ENCODE results near the gene SEMA6C.
"Not testable (repeated sequence)": the region's sequence is repeated elsewhere in the genome, so short reads cannot be mapped to it uniquely, and the experiment has no call there.

The SEMA6C gene

DNA sequence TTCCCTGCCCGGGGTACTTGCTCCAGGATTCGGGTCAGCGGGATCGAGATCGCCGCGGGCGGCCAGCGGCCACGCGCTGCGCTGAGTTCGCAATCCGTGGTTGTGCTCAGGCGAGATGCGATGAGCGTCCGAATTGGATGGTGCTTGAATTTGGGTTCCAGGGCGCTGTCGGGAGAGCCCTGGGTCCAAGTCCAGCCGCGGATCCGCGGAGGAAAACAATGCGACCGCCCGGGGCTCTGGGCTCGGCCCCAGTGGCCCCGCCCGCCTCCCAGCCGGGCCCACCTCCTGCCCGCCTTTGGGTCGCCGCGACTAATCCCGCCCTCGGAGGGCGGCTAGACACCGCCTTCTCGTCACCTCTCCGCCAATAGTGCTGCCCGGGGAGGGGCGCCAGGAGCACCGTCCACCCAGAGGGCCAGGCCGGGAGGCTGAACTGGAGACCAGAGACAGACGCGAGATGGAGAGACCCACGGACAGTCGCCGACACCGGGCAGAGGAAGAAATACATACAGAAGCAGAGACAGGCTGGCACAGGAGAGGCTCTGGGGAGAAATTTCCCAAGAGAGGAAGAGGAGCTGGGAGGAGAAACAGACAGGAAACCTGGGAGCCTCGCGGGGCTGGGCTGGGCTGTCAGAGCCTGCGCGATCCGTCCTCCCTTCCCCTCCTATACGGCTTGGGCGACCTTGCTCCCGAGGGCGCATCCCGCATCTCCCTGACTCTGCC, at the start of gene SEMA6C:
Gene SEMA6C (minus strand): TSS at position 220 of the 720 bp plus-strand sequence. CDS start 4,010 bp downstream, outside the sequence.
- TF ChIP-seq, protein P1, sequence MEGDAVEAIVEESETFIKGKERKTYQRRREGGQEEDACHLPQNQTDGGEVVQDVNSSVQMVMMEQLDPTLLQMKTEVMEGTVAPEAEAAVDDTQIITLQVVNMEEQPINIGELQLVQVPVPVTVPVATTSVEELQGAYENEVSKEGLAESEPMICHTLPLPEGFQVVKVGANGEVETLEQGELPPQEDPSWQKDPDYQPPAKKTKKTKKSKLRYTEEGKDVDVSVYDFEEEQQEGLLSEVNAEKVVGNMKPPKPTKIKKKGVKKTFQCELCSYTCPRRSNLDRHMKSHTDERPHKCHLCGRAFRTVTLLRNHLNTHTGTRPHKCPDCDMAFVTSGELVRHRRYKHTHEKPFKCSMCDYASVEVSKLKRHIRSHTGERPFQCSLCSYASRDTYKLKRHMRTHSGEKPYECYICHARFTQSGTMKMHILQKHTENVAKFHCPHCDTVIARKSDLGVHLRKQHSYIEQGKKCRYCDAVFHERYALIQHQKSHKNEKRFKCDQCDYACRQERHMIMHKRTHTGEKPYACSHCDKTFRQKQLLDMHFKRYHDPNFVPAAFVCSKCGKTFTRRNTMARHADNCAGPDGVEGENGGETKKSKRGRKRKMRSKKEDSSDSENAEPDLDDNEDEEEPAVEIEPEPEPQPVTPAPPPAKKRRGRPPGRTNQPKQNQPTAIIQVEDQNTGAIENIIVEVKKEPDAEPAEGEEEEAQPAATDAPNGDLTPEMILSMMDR (IDR thresholded peaks at IDR 0.05; ENCODE audit: low read depth, low read length), result no peak
- H3K4me3 ChIP-seq (ENCODE audit: low read depth, low read length), result peak within 1 kb of the TSS; percentile 69

- H3K4me3 ChIP-seq (ENCODE audit: low read depth, low read length), result not testable (repeated sequence)
Measured at GRCh38 chr1:151194894-151195594, 48.6 kb upstream of the SEMA6C start.

DNA sequence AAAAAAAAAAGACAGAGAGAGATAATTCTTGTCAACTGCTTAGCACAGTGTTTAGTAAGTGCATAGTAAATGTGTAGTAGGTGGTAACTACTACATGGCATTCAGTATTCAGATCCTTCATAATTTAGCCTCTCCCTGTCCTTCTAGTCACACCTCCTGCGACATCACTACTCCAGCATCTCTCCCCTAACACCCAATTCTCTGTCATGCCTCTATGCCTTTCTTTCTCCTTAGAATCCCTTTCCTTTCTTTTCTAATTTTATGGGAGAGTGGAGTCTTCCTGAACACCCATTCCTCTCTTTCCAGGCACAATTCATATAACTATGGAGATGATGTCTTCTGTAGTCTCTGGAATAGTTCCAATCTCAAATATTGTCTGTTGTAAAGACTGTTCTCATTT, 47.4 kb upstream of the SEMA6C start:
- H3K4me3 ChIP-seq (ENCODE audit: low read depth, low read length), result no peak overlapping the region
- TF ChIP-seq, protein P1 (IDR thresholded peaks at IDR 0.05; ENCODE audit: low read depth, low read length), result no peak

- TF ChIP-seq, protein P1 (IDR thresholded peaks at IDR 0.05; ENCODE audit: low read depth, low read length), result no peak
- H3K4me3 ChIP-seq (ENCODE audit: low read depth, low read length), result no peak overlapping the region
Measured at GRCh38 chr1:151193304-151193703, 46.9 kb upstream of the SEMA6C start.

GRCh38 chr1:151192047-151192446, 45.6 kb upstream of the SEMA6C start:
- H3K4me3 ChIP-seq (ENCODE audit: low read depth, low read length), result no peak overlapping the region
- TF ChIP-seq, protein P1 (IDR thresholded peaks at IDR 0.05; ENCODE audit: low read depth, low read length), result no peak

GRCh38 chr1:151189637-151190445, 43.4 kb upstream of the SEMA6C start, which contains the start of gene VPS72:
Gene VPS72 (minus strand): TSS chr1:151190197. CDS start chr1:151190121, 76 bp downstream.
- TF ChIP-seq, protein P1 (IDR thresholded peaks at IDR 0.05; ENCODE audit: low read depth, low read length), result no peak
- H3K4me3 ChIP-seq (ENCODE audit: low read depth, low read length), result peak within 1 kb of the TSS; percentile 74

DNA sequence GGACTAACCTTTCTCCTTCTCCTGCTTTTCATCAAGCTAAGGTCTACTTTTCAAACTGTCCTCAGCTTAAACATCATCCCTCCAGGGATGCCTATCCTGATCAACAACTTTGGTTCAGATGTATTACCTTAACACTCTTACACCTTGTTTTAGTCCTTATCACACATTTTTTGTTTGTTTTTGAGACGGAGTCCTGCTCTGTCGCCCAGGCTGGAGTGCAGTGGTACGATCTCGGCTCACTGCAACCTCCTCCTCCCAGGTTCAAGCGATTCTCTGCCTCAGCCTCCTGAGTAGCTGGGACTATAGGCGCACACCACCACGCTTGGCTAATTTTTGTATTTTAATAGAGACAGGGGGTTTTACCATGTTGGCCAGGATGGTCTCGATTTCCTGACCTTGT, 42.2 kb upstream of the SEMA6C start:
- peak overlapping the region; percentile 74 for H3K4me3 ChIP-seq (ENCODE audit: low read depth, low read length)

DNA sequence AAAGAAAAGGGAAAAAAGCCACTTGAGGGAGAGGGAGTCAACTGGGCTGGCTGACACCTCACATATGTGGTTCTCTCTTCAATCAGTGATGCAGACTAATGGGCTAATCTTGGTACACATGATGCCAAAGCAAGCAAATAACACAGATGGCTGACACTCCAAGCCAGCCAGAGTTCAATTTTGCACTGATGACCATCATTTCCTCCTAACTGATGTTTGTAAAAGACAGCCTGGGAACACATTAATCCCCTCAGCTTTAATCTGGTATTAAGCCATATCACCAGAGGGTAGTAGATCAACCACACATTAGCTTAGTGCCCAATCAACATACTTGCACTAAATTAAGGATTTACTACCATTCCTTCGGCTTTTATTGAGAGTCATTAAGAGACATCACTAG, 40.8 kb upstream of the SEMA6C start:
- TF ChIP-seq, protein P1 (IDR thresholded peaks at IDR 0.05; ENCODE audit: low read depth, low read length), result no peak
- no peak overlapping the region for H3K4me3 ChIP-seq (ENCODE audit: low read depth, low read length)
